A673 (cell line): Measurements from ENCODE around the gene DSP.

Source experiments
- CTCF ChIP-seq: fragments of 300-800, 200-600 bp; sonication (generic); conservative IDR thresholded peaks from 2 replicates; pipeline ENCODE4 v1.5.1; 2017; ENCODE audit warnings: low read depth, mild to moderate bottlenecking, antibody characterized with exemption, low read length, moderate library complexity, mixed read lengths
- EZH2 ChIP-seq: fragments of 200-600 bp; sonication (generic); IDR thresholded peaks from 2 replicates; pipeline ENCODE4 v1.6.1; 2017; ENCODE audit warnings: borderline replicate concordance, low read depth, mild to moderate bottlenecking, mixed read lengths, antibody characterized with exemption, low read length; ENCODE audit not compliant: poor library complexity, severe bottlenecking

GRCh38 chr6:7540595-7540994, 876 bp upstream of the DSP start:
- no peak for TF ChIP-seq CTCF
- TF ChIP-seq EZH2, result no peak
